ENCODE results near the gene DMXL1. TPM values are rescaled to one million over a fixed set of nuclear protein-coding genes. Genes with fewer than 3 reads are reported as not detected.
A peak's percentile ranks its signal among the peaks of the same experiment; 100 is the strongest.

Gene DMXL1
- total RNA-seq, 8 experiments from 2014 or later: 15.7 to 43.1 (median 25.8) TPM

DNA sequence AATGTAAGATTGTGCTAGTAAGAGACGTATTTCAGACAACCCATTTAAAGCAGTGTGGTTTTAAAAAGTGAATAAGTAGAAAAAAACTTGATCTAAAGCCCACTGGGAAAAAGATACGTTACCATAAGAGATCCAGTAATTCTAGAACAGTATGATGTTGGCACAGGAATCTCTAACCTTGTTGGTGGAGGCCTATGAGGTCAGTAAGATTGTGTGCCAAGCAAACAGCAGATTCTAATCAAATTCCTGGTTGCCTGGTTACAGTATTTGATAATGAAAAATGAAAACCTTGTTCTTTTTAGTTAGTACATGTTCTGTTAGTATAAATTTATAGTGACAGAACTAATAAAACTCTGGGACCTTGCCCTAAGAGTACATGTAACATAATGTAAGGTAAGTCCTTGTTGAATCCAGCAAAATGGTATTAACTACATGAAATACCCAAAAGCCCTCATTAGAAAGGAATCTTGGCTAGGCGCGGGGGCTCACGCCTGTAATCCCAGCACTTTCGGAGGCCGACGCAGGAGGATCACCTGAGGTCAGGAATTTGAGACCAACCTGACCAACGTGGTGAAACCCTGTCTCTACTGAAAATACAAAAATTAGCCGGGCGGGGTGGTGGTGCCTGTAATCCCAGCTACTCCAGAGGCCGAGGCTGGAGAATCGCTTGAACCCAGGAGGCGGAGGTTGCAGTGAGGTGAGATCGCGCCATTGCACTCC, 33.2 kb upstream of the DMXL1 start:
- Histone ChIP-seq H3K4me1 (replicated peaks in 1 of 2) (no peaks in the 10 kb centered on the region), H3K4me3 (no peak overlapping the region), H3K27ac (no peak overlapping the region)
- peak in 1 of 8 experiments; percentile 34 for ATAC-seq (replicated peaks in 6 of 8)
- WGBS, 10 experiments: 39 to 96% (median 89%) methylated on average over 2 to 16 of the region's 16 CpGs
- in situ Hi-C loops (cut with MboI; ENCODE audit: low pct_unique_long_range_greater_than_20kb in 2 of 9, low sequenced_read_pairs in 9 of 9, unreplicated experiment in 9 of 9): loop anchor here in 1 of 9 experiments (25.0 kb wide), 1 partner anchor 375 kb away; no protein-coding TSS in a partner anchor

DNA sequence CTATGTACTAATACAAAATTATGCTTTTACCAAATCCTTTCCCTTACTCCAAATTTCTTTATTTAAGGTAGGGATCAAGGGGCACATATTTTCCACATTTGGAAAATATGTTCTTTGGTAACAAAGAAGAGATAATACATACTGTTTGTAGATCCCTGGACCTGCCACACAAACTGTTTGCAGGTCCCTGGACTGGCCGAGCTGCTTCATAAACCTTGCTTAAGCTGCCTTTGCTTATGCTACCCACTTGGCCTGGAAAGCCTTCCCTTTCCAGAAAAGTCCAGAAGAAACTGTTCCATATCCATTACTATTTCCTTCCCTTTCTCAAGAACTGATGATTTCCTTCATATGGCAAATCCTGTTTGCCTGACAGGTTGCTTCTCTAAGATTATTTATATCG, 22.6 kb upstream of the DMXL1 start:
- no peak overlapping the region for H3K4me3 ChIP-seq
- H3K4me1 ChIP-seq (replicated peaks in 1 of 2): peaks cover 0 to 3% of the 10 kb centered on the region in 2 donors
- in situ Hi-C loops (cut with MboI; ENCODE audit: low pct_unique_long_range_greater_than_20kb in 2 of 9, low sequenced_read_pairs in 9 of 9, unreplicated experiment in 9 of 9): loop anchor here in 1 of 9 experiments (25.0 kb wide), 1 partner anchor 364 kb away; no protein-coding TSS in a partner anchor
- 50 to 100% (median 87%) methylated on average over 1 to 2 of the region's 2 CpGs; no CpG with 5 or more reads in 2 of the 10 experiments for WGBS, 10 experiments
- no peak overlapping the region for H3K27ac ChIP-seq
- ATAC-seq (replicated peaks in 6 of 8): no peak

DNA sequence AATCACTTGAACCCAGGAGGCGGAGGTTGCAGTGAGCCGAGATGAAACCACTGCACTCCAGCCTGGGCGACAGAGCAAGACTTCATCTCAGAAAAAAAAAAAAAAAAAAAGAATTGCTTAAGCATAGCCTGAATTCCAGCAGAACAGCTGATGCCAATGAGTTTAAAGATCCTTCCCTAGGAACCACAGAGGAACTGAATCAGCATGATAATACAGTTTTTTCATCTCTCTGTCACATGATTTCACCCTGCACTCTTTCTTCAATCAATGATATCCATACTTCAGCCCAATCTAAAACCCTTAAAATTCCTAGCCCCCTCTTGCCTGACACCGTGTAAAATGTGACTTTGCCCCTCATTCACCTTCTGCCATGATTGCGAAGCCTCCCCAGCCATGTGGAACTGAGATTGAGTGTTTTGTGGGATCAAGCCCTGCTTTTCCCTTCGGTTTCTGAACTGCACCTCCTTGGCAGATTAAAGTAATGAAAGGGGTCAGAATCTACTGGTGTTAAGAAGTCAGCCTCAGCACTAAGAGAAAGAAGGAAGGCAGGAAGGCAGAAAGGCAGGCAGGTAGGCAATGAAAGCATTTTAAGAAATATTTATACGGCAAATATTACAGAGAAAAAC, 20.9 kb upstream of the DMXL1 start:
- Histone ChIP-seq H3K27ac (no peak overlapping the region), H3K4me1 (replicated peaks in 1 of 2) (peaks cover 0 to 3% of the 10 kb centered on the region in 2 donors), H3K4me3 (no peak overlapping the region)
- WGBS, 10 experiments: 36 to 100% (median 68%) methylated on average over 1 to 5 of the region's 7 CpGs; no CpG with 5 or more reads in 1 of the 10 experiments
- ATAC-seq (replicated peaks in 6 of 8): peak in 4 of 8 experiments; percentile 31 to 81 (median 50)
- in situ Hi-C loops (cut with MboI; ENCODE audit: low pct_unique_long_range_greater_than_20kb in 2 of 9, low sequenced_read_pairs in 9 of 9, unreplicated experiment in 9 of 9): loop anchor here in 1 of 9 experiments (25.0 kb wide), 1 partner anchor 362 kb away; no protein-coding TSS in a partner anchor

DNA sequence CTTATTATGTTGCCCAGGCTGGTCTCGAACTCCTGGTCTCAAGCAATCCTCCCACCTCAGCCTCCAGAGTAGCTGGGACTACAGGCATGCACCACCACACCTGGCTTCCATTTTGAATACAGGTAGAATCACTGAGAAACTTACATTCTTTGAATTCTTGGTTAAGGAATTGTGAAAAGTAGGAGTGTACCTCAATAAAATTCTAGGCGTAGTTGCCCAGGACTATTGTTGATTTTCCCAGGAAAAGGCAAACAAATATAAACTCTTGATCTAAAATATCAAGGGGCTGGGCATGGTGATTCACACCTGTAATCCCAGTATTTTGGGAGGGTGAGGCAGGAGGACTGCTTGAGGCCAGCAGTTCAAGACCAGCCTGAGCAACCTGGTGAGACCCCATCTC, 16.8 kb upstream of the DMXL1 start:
- 83 to 100% (median 97%) methylated on average over 1 to 2 of the region's 2 CpGs; no CpG with 5 or more reads in 2 of the 10 experiments for WGBS, 10 experiments
- in situ Hi-C loops (cut with MboI; ENCODE audit: low pct_unique_long_range_greater_than_20kb in 2 of 9, low sequenced_read_pairs in 9 of 9, unreplicated experiment in 9 of 9): no loop called here
- ATAC-seq (replicated peaks in 6 of 8): no peak

DNA sequence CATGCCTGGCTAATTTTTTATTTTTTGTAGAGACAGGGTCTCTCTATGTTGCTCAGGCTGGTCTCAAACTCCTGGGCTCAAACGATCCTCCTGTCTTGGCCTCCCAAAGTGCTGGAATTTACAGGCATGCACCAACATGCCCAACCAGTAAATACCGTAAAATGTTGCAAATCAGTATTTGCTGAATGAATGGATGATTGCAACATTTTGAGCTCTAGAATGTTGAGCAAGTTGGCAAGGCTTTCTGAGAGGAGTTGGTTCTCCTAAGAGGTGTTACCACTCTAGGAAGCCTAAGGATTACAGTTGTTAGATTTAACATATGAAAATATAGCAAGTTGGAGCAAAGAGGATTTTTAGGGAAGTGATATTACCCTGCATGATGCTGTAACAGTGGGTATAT, 15.6 kb upstream of the DMXL1 start:
- 86 to 100% (median 92%) methylated on average over 1 to 2 of the region's 2 CpGs; no CpG with 5 or more reads in 5 of the 10 experiments for WGBS, 10 experiments
- no peak overlapping the region for H3K27ac ChIP-seq
- ATAC-seq (replicated peaks in 6 of 8): no peak
- no peaks in the 10 kb centered on the region for H3K4me1 ChIP-seq (replicated peaks in 1 of 2)
- no peak overlapping the region for H3K4me3 ChIP-seq
- in situ Hi-C loops (cut with MboI; ENCODE audit: low pct_unique_long_range_greater_than_20kb in 2 of 9, low sequenced_read_pairs in 9 of 9, unreplicated experiment in 9 of 9): no loop called here

More for the DNA sequence above, 16.8 kb upstream of the DMXL1 start:
- Histone ChIP-seq H3K27ac (no peak overlapping the region), H3K4me1 (replicated peaks in 1 of 2) (peaks cover 0 to 3% of the 10 kb centered on the region in 2 donors), H3K4me3 (no peak overlapping the region)

DNA sequence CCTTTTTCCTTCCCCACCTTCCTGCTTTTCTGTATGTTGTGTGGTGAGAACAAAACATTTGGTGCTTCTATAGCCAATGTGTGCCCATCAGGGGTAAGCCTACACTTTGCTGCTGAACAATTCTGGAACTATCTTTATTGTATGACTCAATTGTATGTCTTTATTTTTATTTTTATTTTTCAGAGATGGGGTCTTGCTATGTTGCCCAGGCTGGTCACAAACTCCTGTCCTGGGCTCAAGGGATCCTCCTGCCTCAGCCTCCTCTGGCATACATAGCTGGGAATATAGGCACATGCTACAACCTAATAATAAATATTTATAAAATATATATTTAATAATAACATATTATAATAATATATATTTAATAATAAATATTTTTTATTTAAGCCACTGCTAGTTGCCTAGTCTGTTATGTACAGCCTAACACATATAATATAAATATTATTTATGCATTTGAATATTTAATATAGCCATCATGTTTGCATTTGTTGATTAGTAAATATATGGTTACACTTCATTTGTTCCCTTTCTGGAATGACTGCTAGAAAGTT, 11.8 kb upstream of the DMXL1 start:
- ATAC-seq (replicated peaks in 6 of 8): no peak
- Histone ChIP-seq H3K4me1 (replicated peaks in 1 of 2) (no peaks in the 10 kb centered on the region), H3K4me3 (no peak overlapping the region), H3K27ac (no peak overlapping the region)
- in situ Hi-C loops (cut with MboI; ENCODE audit: low pct_unique_long_range_greater_than_20kb in 2 of 9, low sequenced_read_pairs in 9 of 9, unreplicated experiment in 9 of 9): no loop called here

DNA sequence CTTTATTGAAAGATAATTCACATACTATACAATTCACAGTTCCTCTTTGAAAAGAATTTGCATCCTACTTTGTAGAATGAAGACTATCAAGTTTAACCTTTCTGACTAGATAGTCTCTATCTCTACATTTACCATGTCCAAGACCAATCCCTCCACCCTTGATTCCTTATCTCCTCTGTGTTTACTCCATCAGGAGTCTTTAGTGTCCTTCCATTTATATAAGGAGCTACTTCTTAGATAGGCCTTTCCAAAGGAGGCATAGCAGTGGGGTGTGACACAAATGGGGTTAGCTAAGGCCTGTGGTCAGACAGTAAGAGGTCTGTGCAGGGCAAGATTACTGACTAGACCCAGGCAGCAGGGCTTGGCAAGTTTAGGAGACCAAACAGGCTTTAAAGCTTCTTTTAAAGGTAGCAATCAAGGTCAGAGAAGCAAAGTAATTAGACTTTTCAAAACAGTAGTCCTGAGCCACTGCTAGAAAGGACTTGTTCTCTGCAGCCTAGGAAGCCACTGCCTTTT, 11.1 kb upstream of the DMXL1 start:
- Histone ChIP-seq H3K4me1 (replicated peaks in 1 of 2) (no peaks in the 10 kb centered on the region), H3K4me3 (no peak overlapping the region), H3K27ac (no peak overlapping the region)
- in situ Hi-C loops (cut with MboI; ENCODE audit: low pct_unique_long_range_greater_than_20kb in 2 of 9, low sequenced_read_pairs in 9 of 9, unreplicated experiment in 9 of 9): no loop called here
- no peak for ATAC-seq (replicated peaks in 6 of 8)

DNA sequence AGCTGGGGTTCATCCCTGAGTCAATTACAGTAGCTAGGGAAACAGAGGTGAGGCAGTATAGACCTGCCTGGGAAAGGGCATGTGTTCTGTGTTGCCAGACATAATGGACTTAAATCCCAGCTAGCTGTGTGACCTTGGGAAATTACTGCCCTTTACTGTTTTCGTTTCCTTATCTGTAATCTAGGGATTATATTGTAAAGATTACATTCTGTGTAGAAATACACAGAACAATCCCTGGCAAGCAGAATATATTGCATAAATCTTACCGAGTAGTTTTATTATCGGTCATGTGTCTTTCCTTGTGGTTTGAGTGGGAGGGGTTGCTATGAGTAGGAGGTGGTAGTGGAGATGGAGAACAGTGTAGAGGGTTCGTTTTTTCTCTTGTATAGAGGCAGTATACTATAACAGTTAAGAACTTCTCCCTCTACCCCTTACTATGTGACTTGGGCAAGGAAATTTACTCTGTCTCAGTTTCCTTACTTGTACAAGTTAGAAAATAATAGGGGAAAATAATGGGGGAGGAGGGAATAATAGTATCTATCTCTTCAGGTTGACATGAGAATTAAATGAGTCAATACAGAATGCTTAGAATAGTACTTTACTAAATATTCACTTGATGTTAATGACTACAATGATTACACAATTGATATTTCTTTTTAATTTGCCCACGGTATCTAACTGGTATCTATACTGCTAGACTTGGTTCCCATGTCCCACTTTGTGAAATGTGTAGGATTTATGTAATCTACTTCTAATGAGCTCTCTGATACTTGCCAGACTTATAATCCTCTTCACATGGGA, 7.1 kb upstream of the DMXL1 start:
- in situ Hi-C loops (cut with MboI; ENCODE audit: low pct_unique_long_range_greater_than_20kb in 2 of 9, low sequenced_read_pairs in 9 of 9, unreplicated experiment in 9 of 9): no loop called here
- WGBS, 10 experiments: 29 to 100% (median 83%) methylated on average over 1 to 5 of the region's 5 CpGs; no CpG with 5 or more reads in 1 of the 10 experiments
- peak in 1 of 8 experiments; percentile 61 for ATAC-seq (replicated peaks in 6 of 8)
- Histone ChIP-seq H3K27ac (no peak overlapping the region), H3K4me3 (no peak overlapping the region), H3K4me1 (replicated peaks in 1 of 2) (no peaks in the 10 kb centered on the region)

DNA sequence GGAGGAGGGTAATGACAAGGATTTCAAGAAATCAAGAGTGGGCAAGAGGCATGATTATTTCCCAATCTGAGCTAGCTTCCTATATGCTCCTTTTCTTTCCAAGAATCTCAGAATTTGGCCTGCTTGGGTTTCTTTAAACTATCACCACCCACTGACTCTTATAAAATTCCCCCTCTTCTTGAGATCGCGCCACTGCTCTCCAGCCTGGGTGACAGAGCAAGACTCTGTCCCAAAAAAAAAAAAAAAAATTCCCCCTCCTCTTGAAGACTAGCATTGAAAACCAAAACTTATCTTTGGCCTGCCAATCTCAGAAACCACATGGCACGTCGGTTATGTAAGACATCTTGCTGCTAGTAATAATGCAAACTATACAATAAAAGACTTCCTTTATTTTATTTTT, 3.4 kb upstream of the DMXL1 start:
- ATAC-seq (replicated peaks in 6 of 8): no peak
- in situ Hi-C loops (cut with MboI; ENCODE audit: low pct_unique_long_range_greater_than_20kb in 2 of 9, low sequenced_read_pairs in 9 of 9, unreplicated experiment in 9 of 9): no loop called here
- WGBS, 10 experiments: 60 to 100% (median 100%) methylated on average over 1 to 4 of the region's 4 CpGs
- Histone ChIP-seq H3K4me3 (no peak overlapping the region), H3K27ac (no peak overlapping the region), H3K4me1 (replicated peaks in 1 of 2) (peaks cover 1 to 5% of the 10 kb centered on the region in 2 donors)

DNA sequence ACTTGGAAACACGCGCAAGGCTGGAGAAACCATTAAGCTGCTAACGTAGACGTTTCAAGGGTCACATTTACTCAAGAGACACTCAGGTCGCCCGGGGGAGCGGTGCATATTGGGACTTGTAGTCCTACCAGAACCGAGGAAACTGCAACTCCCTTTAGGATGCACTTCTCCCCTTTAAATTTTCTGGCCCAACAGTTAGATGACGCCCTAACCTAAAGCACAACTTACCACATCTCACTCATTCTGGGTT, 384 bp upstream of the DMXL1 start:
- ATAC-seq (replicated peaks in 6 of 8): peak in 4 of 8 experiments; percentile 56 to 72 (median 65)
- in situ Hi-C loops (cut with MboI; ENCODE audit: low pct_unique_long_range_greater_than_20kb in 2 of 9, low sequenced_read_pairs in 9 of 9, unreplicated experiment in 9 of 9): no loop called here
- peaks cover 10 to 11% of the 10 kb centered on the region in 2 donors for H3K4me1 ChIP-seq (replicated peaks in 1 of 2)
- peak overlapping the region; percentile 78 to 96 (median 86) for H3K4me3 ChIP-seq
- WGBS, 10 experiments: 0 to 10% (median 0%) methylated on average over 1 to 9 of the region's 9 CpGs; no CpG with 5 or more reads in 3 of the 10 experiments
- H3K27ac ChIP-seq: peak overlapping the region; percentile 68 to 89

DNA sequence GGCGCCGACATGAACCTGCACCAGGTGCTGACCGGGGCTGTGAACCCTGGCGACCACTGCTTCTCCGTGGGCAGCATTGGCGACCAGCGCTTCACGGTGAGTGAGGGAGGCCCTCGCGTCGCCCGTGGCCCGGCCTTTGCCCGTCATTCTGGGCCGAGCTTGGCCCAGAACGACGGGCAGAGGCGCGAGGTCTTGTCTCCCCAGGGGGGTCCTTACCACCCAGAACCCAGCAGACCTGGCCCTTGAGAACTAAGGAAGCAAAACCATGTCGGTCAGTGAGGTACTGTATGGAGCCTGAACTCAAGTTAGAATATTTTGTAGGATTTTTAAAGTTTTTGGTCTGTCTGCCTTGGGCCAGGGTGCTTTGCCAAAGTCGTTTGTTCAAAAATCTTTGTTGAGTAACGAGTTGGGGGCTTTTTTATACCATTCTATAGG, 691 bp downstream of the DMXL1 start:
- WGBS, 10 experiments: 0 to 3% (median 0%) methylated on average over 1 to 13 of the region's 22 CpGs; no CpG with 5 or more reads in 1 of the 10 experiments
- in situ Hi-C loops (cut with MboI; ENCODE audit: low pct_unique_long_range_greater_than_20kb in 2 of 9, low sequenced_read_pairs in 9 of 9, unreplicated experiment in 9 of 9): no loop called here
- peak overlapping the region; percentile 89 to 92 for H3K27ac ChIP-seq
- peak overlapping the region; percentile 78 to 96 (median 86) for H3K4me3 ChIP-seq
- ATAC-seq (replicated peaks in 6 of 8): no peak
- H3K4me1 ChIP-seq (replicated peaks in 1 of 2): peaks cover 10 to 11% of the 10 kb centered on the region in 2 donors

DNA sequence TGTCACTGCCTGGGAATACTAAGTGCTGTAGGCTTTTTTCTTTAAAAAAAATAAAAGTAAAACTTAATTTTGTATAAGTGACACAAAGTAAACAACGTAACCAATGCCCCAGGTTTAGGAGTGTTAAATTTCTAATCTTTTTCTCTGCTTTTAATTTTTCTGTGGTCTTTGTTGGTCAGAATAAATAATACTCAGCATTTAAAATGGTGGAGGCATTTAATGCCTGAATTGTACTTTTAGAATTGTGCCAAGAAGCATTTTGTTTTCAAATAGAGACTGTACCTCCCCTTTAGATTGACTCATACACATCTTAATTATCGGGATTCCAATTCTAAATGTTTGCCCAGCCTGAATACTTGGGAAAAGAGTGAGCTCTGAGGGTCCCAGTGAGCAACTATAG, 1.6 kb downstream of the DMXL1 start:
- H3K27ac ChIP-seq: no peak overlapping the region
- WGBS, 10 experiments: 17 to 100% (median 56%) methylated on average over 1 to 2 of the region's 2 CpGs
- no peak for ATAC-seq (replicated peaks in 6 of 8)

More for the DNA sequence above, 1.6 kb downstream of the DMXL1 start:
- H3K4me1 ChIP-seq (replicated peaks in 1 of 2): peaks cover 10 to 11% of the 10 kb centered on the region in 2 donors
- in situ Hi-C loops (cut with MboI; ENCODE audit: low pct_unique_long_range_greater_than_20kb in 2 of 9, low sequenced_read_pairs in 9 of 9, unreplicated experiment in 9 of 9): no loop called here
- H3K4me3 ChIP-seq: peak overlapping the region; percentile 3 to 87 (median 82)

All from motor neuron (in vitro differentiated cells).